NCI-H2196 treated with DMSO at 0.1 percent for 48 hours (cell line): ENCODE results near the gene PIP4K2C.

Source experiments
- DNase-seq: peaks from one replicate; lab custom pipeline; 2025; ENCODE audit not compliant: unreplicated experiment; lab: John Stamatoyannopoulos, UW

PIP4K2C gene

GRCh38 chr12:57620936-57621496, 30.0 kb downstream of the PIP4K2C start:
- DNase-seq, result no peak

DNA sequence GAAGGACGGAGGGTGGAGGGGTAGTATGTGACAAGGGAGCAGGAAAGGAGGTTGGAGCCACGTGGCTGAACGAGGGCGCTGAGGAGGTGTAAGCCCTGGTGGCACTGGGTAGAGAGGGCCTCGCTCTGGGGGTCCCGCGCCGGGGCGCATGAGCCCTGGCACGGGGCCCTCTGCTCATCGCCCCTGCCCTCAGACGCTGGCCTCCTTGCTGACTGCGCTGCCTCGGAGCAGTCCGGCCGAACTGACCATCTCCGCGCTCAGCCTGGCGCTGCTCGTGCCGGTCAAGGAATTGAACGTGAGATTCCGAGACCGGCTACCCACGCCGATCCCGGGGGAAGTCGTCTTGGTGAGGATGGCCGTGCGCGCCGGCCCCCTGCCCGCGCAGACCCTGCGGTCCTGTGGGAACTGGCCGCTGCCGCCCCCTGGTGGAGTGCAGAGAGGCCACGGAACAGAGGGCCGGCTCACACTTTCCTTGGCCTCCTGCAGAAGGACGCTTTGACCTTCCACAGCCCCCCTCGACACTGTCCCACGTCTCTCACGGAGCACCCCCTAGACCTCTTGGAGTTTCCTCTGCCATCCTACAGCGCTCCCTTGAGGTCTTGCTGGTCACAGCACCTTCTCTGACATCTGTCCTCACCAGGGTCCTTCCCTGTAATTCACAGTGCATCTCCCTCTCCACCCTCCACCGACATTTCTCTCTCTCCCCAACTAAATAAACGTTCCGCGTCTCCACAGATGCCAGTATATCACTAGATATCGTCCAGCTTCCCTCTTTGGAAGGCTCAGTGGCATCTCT, 30.7 kb downstream of the PIP4K2C start:
- no peak for DNase-seq

GRCh38 chr12:57622293-57623245, 31.6 kb downstream of the PIP4K2C start:
- DNase-seq, result no peak

- no peak for DNase-seq
These were observed 32.4 kb downstream of the PIP4K2C start for GRCh38 chr12:57623385-57623784.

DNA sequence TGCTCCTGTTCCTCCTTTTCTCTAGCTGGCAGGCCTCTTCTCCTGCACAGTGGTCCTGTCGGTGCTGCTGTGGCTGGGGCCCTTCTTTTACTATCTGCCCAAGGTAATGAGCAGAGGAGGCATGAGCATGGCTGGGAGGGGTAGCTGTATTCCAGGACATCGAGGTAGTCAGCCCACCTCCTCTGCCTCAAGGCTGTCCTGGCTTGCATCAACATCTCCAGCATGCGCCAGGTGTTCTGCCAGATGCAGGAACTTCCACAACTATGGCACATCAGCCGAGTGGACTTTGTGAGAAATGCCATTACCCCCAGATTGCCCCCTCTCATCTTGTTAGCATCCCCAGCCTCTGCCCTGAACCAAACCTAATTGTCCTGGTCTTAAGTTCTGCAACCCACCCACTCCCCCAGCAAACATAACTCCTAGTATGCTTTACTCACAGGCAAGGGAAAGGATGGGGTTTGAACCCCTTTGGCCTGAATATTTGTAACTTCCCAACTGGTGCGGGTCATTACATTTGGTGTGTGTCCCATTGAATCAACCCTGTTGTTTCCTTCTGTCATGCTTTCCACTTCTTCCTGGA, 32.9 kb downstream of the PIP4K2C start:
- DNase-seq, result no peak

- no peak for DNase-seq
These were observed 33.6 kb downstream of the PIP4K2C start for GRCh38 chr12:57624441-57625220.

DNA sequence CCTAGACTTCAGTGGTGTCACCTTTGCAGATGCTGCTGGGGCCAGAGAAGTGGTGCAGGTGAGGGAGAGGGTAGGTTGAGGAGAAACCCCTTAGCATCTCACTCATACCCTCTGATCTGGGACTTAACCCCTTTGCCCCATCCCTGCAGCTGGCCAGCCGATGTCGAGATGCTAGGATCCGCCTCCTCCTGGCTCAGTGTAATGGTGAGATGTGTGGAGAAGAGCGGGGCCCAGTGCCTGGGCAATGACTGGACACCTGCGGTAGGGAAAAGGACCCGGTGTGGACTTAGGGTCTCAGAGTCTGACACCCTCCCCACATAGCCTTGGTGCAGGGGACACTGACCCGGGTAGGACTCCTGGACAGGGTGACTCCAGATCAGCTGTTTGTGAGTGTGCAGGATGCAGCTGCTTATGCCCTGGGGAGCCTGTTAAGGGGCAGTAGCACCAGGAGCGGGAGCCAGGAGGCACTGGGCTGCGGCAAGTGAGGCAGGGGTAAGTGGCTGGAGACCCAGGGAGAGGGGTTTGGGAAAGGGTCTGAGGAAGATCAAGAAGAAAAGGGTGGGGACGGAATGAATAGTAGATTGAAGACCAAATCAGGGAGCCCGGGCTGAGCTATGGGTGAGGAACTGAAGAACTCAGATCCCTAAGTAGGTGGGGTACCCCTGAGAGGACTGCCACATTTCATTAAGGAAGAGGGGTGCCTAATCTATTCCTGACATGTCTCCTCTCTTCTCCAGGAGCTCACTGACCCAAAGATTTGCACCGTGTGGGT, 34.5 kb downstream of the PIP4K2C start:
- DNase-seq, result no peak

- DNase-seq, result no peak
These were observed 35.3 kb downstream of the PIP4K2C start for GRCh38 chr12:57626111-57626920.

DNA sequence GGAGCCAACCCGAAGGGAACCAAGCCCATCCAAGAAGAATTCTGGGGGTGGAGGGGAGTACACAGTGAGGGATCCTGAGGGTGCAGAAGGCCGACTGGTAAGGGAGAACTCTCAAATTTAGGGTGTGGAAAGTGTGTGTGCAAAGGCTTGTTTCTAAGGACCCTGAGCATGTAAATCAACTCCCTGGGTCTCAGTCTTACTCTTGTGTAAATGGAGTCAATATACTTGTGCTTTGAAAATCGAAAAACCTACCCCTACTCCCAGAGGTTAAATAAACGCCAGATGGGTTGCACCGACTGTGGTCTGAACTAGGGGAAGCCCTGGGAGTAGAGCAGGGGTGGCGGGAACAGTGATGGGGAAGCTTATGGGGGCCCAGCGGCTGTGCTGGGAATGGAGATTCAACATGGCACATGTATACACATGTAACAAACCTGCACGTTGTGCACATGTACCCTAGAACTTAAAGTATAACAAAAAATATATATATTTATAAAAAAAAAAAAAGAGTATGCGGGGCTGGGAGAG, 36.0 kb downstream of the PIP4K2C start:
- DNase-seq, result no peak

- DNase-seq, result no peak
These were observed 36.7 kb downstream of the PIP4K2C start for GRCh38 chr12:57627501-57628279.

DNA sequence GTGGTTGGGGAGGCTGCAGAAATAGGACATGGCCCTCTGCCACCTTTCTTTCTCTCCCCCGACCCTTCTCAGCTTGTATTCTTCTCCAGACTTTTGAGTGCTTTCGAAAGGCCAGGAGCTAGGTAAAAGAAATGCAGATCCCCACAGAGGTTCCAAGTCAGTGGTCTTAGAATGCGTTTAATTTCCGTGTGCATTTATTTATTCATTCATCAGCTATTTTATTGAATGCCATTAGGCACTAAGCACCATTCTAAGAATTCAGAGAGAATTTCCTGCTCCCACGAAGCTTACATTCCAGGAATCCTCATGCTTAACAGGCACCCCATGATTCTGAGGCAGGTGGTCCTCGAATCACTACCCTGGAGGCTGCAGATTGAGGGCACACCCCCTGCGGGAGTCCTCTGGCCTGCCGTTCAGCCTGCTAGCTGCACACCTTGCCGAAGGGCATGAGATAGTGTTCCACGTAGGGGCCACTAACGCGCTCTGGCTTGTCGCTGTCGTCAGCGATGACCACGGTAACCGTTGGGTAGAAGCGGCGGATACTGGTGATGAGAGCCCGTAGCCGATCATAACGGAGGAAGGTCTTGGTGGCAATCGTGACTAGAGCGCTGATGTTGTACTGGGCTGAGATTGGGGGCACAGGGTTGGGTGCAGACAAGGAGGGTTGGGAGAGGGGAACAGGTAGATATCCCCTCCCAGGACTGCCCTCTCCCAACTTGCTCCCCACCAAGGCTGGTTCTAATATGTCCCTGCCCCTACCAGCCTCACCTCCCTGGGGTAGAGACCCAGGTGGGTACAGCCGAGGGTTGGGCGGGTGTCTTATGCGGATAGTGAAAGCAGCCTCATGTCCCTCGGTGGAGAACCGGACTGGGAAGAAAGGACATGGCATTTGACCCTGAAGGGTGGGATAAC, 37.5 kb downstream of the PIP4K2C start:
- DNase-seq, result no peak

DNA sequence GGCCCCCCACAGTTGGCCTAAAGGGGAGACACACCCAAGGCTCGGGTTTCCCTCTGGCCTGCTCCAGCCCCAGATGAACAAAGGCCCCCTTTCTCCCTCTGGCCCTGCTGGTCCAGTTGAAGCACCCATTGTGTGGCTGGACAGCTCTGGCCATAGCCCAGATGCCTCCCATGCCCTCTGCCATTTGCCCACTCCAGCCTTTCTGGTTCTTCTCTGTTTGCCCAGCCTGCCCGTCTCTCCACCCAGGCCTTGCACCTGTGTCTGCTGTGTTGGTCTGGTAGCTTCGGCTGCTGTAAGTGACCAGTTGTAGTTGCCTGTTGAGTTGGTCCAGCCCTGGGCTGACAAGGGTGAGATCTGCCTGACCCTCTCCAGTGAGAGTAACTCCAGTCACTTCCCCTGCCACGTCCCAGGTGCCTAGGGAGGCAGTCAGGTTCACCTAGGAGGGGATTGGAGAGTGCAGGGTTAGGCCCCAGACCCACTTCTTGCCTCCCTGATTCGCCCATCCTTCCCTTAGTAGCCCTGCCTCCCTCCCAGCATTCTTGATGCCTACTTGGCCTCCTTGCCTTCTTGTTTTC, 39.0 kb downstream of the PIP4K2C start:
- DNase-seq, result no peak

GRCh38 chr12:57630891-57631433, 40.0 kb downstream of the PIP4K2C start:
- no peak for DNase-seq

GRCh38 chr12:57631566-57632072, 40.6 kb downstream of the PIP4K2C start:
- DNase-seq, result no peak

GRCh38 chr12:57632073-57632957, 41.3 kb downstream of the PIP4K2C start:
- DNase-seq, result no peak
